GM18951 (cell line): ENCODE results near the gene CCT8.

Experiments
- POLR2A ChIP-seq: IDR thresholded peaks from 4 replicates; pipeline ENCODE4 v1.6.1; 2011; ENCODE audit warnings: mild to moderate bottlenecking; ENCODE audit not compliant: insufficient read length, insufficient read depth; ENCODE audit errors: extremely low read depth
- in situ Hi-C: fragments of 300-500 bp; cut with MboI; formaldehyde crosslinking; loops from one replicate; pipeline ENCODE4 v1.12.0; 2022; ENCODE audit warnings: low sequenced_read_pairs, mixed read lengths, inconsistent platforms; ENCODE audit not compliant: unreplicated experiment

Gene CCT8

DNA sequence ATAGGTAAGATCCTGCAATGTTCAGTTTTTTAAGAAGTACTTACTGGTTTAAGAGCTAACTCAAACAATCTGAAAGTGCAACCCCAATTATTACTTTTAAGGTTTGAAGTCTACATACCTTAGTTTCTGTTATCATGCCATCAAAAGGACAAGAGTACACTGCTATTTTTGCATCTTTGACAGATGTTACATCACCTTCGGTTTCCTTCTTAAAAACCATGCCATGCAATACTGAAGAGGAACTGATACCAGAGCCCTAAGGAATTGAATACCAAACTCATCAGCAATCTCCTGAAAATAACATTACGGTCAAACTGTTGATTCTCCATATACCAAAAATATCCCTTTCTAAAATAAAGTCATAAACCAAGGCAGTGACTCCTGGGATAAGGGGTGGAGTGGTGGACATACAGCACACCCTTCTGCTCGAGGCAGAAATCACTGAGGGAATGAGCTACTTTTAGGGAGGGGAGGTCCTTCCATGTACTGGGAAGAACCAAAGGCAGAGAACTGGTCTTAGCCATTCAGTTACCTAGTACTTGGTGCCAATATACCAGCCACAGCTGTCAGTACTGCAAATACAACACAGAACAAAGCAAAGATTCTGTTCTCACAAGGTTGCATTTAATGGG, 8.5 kb downstream of the CCT8 start:
- TF ChIP-seq POLR2A: no peak
- in situ Hi-C loops: no loop called here

- in situ Hi-C loops: no loop called here
- TF ChIP-seq POLR2A: no peak
Observed at GRCh38 chr21:29056538-29057050, 16.9 kb downstream of the CCT8 start.

DNA sequence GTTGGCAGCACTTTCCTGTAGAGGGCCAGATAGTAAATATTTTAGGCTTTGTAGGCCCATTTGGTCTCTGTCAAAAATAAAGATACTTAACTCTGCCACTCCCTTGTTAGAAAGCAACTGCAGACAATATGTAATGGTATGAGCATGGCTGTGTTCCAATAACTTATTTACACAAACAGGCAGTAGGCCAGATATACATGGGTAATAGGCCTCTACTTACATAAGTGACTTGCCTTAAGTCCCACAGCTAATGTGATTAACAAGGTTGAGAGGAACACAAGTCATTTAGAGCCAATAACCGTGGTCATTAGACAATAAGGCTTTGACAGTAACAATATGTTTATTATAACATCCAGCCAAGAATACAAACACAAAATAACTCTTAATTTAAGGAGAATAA, 17.4 kb downstream of the CCT8 start:
- in situ Hi-C loops: no loop called here
- no peak for TF ChIP-seq POLR2A

DNA sequence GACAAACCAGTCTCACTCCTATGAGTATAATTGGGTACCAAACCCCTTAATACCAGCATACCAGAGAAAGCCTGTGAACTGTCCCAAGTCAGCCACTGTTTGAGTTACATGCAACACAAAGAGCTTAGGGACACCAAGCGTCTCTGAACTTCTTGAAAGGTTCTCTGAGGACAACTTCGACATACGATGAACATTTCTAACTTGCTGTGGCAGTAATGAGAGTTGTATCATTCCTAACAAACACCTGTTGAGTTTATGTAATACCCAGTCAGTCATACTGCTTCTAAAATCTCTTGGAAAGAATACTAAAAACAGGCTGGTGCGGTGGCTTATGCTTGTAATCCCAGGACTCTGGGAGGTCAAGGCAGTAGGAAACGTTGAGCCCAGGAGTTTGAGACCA, 18.4 kb downstream of the CCT8 start:
- in situ Hi-C loops: no loop called here
- TF ChIP-seq POLR2A: no peak

- TF ChIP-seq POLR2A: no peak
- in situ Hi-C loops: no loop called here
Observed at GRCh38 chr21:29053656-29054055, 19.8 kb downstream of the CCT8 start.

- no peak for TF ChIP-seq POLR2A
- in situ Hi-C loops: no loop called here
Observed at GRCh38 chr21:29053011-29053553, 20.4 kb downstream of the CCT8 start.

DNA sequence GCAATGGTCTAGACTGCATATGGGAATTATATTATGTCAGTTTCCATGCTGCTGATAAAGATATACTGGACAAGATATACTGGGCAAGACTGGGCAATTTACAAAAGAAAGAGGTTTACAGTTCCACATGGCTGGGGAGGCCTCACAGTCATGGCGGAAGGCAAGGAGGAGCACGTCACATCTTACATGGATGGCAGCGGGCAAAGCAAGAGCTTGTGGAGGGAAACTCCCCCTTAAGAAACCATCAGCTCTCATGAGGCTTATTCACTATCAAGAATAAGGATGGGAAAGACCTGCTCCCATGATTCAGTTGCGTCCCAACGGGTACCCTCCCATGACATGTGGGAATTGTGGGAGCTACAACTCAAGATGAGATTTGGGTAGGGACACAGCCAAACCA, 21.2 kb downstream of the CCT8 start:
- no peak for TF ChIP-seq POLR2A
- in situ Hi-C loops: no loop called here

DNA sequence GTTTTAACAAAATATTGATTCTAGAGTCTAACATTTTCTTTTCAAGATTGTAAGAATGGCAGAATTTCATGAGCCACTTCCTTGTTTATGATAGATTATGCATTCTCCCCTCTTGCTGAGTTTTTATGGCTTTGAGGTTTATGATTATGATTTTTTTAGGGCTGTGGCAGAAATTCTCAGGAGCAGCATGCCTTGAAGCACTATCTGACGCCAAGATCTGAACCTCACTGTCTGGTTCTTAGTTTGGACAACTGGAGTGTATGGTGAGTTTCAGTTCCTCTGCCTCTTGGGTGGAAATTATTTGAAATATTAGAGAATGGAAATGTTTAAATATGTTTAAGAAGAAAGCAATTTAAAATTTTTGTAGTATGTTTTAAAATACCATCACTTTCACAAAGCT, 38.8 kb downstream of the CCT8 start:
- in situ Hi-C loops: no loop called here

DNA sequence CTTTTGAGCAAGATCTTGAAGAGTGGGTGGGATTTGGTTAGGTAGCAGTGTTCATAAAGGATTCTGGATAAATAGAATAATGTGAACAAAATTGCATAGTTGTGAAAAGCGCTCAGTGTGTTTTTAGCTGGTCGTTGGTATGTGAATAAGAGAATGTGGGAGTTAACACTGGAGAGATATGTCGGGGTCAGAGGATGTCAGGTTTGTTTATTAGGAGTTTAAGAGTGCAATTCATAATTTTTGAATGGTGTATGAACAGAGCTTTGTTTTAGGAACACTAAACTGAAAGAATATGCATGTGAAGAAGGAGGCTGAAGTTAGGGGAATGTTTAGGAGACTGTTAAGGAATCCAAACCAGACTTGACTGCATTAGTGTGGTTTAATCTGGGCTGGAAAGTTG, 39.6 kb downstream of the CCT8 start:
- in situ Hi-C loops: no loop called here
- no peak for TF ChIP-seq POLR2A

More for the DNA sequence above, 38.8 kb downstream of the CCT8 start:
- TF ChIP-seq POLR2A: no peak

- in situ Hi-C loops: no loop called here
- no peak for TF ChIP-seq POLR2A
Observed at GRCh38 chr21:29033301-29033700, 40.1 kb downstream of the CCT8 start.

- TF ChIP-seq POLR2A: no peak
- in situ Hi-C loops: no loop called here
Observed at GRCh38 chr21:29030909-29031308, 42.5 kb downstream of the CCT8 start.

GRCh38 chr21:29029524-29029923, 43.9 kb downstream of the CCT8 start:
- in situ Hi-C loops: no loop called here
- TF ChIP-seq POLR2A: no peak

DNA sequence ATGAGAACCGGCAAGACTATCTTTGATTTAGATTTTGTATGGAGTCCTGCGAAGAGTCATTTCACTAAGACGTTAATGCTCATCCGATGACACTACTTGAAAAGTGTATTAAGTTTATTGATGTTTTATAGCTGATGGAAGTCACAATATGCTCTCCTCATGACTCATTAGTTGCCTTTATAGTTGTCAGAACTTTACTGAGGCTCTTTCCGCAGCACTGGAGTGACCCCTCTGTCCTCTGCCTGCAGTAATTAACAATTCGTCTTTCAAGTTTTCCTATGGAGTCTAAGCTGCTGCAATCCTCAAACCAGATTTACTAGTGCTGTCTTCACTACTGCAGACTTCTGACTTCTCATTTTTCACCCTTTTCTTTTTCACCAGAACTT, 48.1 kb downstream of the CCT8 start:
- TF ChIP-seq POLR2A: no peak
- in situ Hi-C loops: no loop called here

DNA sequence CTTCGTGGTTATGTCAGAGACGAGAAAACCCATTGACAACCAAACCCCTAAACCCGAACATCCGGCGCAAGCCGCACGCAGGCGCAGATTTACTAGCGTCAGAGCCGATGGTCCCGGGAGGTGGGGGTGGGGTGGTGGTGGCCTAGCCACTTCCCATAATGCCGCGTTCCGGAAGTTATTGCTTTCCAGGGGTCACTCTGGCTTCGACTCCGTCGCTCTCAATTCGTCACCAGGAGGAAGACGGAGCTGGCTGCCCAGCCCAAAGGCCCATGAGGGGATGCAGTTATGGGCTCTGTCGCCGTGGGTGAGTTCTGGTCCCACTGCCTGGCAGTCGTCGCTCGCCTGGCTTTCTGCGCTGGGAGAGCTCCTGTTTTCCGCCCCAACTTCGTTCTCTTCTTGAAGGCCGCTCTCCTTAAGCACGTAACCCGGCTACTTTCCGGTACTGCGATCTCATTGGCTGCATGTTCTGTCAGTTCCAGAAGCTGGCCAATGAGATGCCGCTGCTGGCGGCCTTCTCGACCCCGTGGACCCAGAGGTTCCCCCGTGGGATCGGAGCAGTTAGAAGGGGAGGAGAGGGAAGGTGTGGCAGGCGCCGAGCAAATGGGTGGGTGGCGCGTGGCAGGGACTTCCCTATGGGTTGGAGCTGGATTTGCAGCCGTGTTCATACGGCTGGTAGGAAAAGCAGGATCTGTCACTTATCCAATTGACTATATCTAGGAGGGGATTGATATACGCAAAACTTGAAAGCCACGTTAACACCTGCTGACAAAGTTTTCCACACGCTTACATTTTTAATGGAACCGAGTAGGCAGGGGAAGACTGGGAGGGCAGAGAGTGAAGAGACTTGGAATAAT, 48.7 kb downstream of the CCT8 start, which contains the start of gene USP16:
TSS of gene USP16 (plus strand) at position 195 of the 854 bp plus-strand sequence. CDS start 3,246 bp downstream, outside the sequence.
- in situ Hi-C loops: no loop called here
- peak; percentile 86 for TF ChIP-seq POLR2A
